Memory B cell (primary cell): Measurements from ENCODE around the gene AQP12B.
A peak's percentile ranks its signal among the peaks of the same experiment; 100 is the strongest.

Source experiments
- ATAC-seq: fragments of 150-1000 bp; cut with Tn5 transposase; 2 replicates; pipeline ENCODE4 v1.10.0; 2021; ENCODE audit warnings: low read depth, mild to moderate bottlenecking, moderate library complexity
- DNase-seq, 2 donors: peaks; one replicate each; pipeline ENCODE4 v3.0.0; 2022; ENCODE audit warnings: low spot score in 2 of 2
- H3K27ac Mint-ChIP-seq: one replicate; pipeline ENCODE4 v1.8.0; 2022; ENCODE audit warnings: mild to moderate bottlenecking, moderate library complexity, mixed read lengths
- H3K27me3 Mint-ChIP-seq: one replicate; pipeline ENCODE4 v1.8.0; 2022; ENCODE audit warnings: mixed read lengths
- H3K36me3 Mint-ChIP-seq: one replicate; pipeline ENCODE4 v1.8.0; 2022; ENCODE audit warnings: mild to moderate bottlenecking, mixed read lengths
- H3K4me1 Mint-ChIP-seq: one replicate; pipeline ENCODE4 v1.8.0; 2022; ENCODE audit warnings: mixed read lengths
- H3K4me3 Mint-ChIP-seq: one replicate; pipeline ENCODE4 v1.8.0; 2022; ENCODE audit warnings: mild to moderate bottlenecking, moderate library complexity, mixed read lengths
- H3K9me3 Mint-ChIP-seq: one replicate; pipeline ENCODE4 v1.8.0; 2022; ENCODE audit warnings: mixed read lengths

The AQP12B gene

DNA sequence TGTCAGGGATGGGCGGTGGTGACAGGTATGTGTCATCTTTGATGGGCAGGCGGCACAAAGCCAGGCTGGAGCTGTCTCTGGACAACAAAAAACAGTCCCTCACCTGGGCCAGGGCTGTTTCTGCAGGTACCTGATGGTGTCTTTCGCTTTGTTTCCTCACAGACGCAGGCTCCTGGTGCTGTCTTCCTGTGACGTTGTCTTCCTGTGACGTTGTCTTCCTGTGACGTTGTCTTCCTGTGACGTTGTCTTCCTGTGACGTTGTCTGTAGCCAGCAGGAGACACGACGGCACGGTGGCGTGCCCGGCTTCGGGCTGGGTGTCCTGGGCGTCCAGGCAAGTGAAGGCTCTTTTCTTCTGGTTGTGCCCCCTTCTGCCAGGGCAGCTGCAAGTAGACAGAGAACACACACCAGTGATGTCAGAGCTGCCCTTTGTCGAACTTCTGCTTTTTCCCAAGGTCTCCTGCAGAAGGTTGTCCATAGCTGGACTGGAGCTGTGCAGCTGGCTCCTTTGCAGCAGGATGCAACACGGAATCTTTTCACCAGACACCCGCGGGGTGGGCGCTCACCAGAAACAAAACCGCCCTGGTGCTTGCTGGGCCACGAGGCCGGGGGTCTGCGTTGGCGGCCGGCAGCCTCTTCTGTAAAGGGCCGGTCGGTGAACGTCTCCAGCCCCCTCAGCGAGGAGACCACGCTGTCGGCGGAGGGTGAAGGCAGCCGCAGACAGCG is 36.3 kb downstream of the AQP12B start:
- no peaks in the 10 kb centered on the region for H3K36me3 Mint-ChIP-seq
- no peak for ATAC-seq
- no peak overlapping the region for H3K4me3 Mint-ChIP-seq
- H3K27ac Mint-ChIP-seq: no peak overlapping the region
- peaks cover 2% of the 10 kb centered on the region for H3K4me1 Mint-ChIP-seq
- peak in 1 of 2 donors; percentile 10 for DNase-seq
- H3K9me3 Mint-ChIP-seq: no peaks in the 10 kb centered on the region
- peaks cover 13% of the 10 kb centered on the region for H3K27me3 Mint-ChIP-seq

DNA sequence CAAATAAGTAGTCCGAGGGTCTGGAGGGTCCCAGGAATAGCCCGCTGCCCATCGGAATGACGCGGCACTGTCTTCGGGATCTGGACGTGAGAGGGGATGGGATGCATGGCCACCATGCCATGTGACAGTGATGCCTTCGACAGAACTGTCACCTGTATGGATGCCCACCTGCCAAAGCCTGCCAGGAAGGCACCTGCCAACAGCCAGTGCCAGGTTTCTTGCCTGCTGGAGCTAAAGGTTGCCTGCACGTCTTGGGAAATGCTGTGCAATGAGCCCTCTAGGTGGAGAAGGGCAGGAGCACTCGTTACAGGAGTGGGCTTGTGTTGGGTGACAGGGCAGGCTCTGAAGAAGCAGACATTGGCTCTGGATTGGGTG is 36.9 kb downstream of the AQP12B start:
- ATAC-seq (no peak), DNase-seq (no peak)
- Mint-ChIP-seq H3K9me3 (no peaks in the 10 kb centered on the region), H3K27me3 (peaks cover 10% of the 10 kb centered on the region), H3K4me3 (no peak overlapping the region), H3K27ac (no peak overlapping the region), H3K4me1 (peaks cover 2% of the 10 kb centered on the region), H3K36me3 (no peaks in the 10 kb centered on the region)

DNA sequence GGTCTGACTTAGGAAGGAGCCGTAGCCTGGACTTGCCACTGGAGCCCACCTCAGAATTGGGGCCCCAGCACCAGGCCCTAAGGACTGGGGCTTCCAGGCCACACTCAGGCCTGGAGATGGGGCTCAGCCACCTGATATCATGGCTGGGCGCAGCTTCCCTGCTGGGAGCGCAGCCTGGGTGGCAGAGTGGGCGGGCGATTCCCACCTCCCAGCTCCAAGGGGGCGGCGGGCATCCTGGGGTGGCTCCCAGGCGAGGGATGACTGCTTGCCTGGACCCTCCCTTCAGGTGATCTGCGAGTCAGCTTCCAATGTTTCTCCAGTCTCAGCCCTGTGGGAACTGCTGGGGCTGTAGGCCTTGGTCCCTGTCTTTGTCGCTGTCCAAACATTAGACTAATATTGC is 37.3 kb downstream of the AQP12B start:
- H3K36me3 Mint-ChIP-seq: no peaks in the 10 kb centered on the region
- no peak overlapping the region for H3K4me3 Mint-ChIP-seq
- H3K27me3 Mint-ChIP-seq: peaks cover 9% of the 10 kb centered on the region
- no peaks in the 10 kb centered on the region for H3K9me3 Mint-ChIP-seq
- peaks cover 2% of the 10 kb centered on the region for H3K4me1 Mint-ChIP-seq
- peak in 1 of 2 donors; percentile 5 for DNase-seq
- ATAC-seq: no peak
- H3K27ac Mint-ChIP-seq: no peak overlapping the region

DNA sequence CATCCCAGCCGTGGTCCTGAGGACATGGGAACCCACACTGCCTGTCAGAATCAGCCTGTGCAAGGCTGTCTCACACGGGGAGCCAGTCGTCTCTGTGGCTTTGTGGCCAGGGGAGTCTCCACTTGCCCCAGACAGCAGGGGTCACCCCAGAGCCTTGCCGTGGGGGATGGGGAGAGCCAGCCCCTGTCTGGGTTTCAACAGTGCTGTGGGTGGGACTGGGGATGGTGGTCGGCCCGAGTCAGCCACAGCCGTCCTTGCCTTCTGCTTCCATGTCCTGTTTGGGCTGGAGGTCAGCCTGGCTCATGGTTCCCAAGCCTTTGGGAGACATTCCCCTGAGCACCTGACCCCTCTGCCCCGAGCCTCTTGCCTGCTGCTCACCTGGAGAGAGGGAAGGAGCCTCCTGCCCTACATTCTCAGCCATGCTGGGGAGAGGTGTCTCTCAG is 37.8 kb downstream of the AQP12B start:
- no peak overlapping the region for H3K27ac Mint-ChIP-seq

DNA sequence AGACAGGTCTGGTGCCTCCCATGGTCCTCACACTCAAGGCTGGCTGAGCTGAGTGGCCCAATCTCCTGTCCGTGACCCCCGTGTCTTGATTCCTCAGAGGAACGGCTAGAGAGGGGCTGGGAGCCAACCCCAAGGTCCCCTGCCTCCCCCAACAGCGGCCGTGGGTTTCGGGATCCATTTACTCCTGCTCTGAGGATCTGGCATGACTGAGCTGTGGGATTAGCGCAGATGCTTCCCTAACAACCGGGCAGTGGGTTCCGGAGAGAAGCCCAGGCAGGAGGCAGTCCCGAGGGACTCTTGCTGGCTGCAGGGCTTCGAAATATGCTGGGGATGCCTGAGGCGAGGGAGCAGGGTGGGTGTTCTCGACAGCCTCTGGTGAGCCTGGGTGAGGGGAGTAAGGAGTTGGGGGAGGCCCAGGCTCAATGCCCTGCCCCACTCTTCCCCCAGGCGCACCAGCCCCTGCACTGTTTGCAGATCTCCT is 38.5 kb downstream of the AQP12B start:
- Mint-ChIP-seq H3K4me1 (peaks cover 2% of the 10 kb centered on the region), H3K27ac (no peak overlapping the region), H3K9me3 (no peaks in the 10 kb centered on the region), H3K36me3 (no peaks in the 10 kb centered on the region), H3K27me3 (peaks cover 9% of the 10 kb centered on the region), H3K4me3 (no peak overlapping the region)
- DNase-seq (peak in 1 of 2 donors; percentile 4), ATAC-seq (no peak)

More for the DNA sequence above, 37.8 kb downstream of the AQP12B start:
- H3K27me3 Mint-ChIP-seq: peaks cover 9% of the 10 kb centered on the region
- peaks cover 2% of the 10 kb centered on the region for H3K4me1 Mint-ChIP-seq
- H3K36me3 Mint-ChIP-seq: no peaks in the 10 kb centered on the region
- H3K4me3 Mint-ChIP-seq: no peak overlapping the region
- no peaks in the 10 kb centered on the region for H3K9me3 Mint-ChIP-seq
- DNase-seq: peak in 1 of 2 donors; percentile 8
- no peak for ATAC-seq

DNA sequence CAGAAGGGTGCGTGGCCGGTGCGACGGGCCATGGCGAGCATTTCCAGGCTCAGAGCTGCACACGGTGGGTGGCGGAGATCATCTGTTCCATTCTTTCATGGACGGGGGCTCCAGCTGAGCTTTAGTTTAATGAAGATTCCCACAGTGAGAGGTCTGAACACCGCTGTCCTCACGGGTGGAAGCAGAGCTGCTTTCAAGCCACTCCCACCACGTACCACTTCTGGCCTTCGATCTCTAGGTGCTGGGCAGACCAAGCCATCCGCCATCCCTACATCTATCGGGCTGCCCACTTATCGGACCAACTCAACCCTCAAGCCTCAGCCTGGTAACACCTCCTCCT is 38.9 kb downstream of the AQP12B start:
- Mint-ChIP-seq H3K27me3 (peaks cover 9% of the 10 kb centered on the region), H3K4me3 (no peak overlapping the region), H3K9me3 (no peaks in the 10 kb centered on the region), H3K4me1 (peaks cover 2% of the 10 kb centered on the region), H3K27ac (no peak overlapping the region), H3K36me3 (no peaks in the 10 kb centered on the region)
- no peak for DNase-seq
- no peak for ATAC-seq

DNA sequence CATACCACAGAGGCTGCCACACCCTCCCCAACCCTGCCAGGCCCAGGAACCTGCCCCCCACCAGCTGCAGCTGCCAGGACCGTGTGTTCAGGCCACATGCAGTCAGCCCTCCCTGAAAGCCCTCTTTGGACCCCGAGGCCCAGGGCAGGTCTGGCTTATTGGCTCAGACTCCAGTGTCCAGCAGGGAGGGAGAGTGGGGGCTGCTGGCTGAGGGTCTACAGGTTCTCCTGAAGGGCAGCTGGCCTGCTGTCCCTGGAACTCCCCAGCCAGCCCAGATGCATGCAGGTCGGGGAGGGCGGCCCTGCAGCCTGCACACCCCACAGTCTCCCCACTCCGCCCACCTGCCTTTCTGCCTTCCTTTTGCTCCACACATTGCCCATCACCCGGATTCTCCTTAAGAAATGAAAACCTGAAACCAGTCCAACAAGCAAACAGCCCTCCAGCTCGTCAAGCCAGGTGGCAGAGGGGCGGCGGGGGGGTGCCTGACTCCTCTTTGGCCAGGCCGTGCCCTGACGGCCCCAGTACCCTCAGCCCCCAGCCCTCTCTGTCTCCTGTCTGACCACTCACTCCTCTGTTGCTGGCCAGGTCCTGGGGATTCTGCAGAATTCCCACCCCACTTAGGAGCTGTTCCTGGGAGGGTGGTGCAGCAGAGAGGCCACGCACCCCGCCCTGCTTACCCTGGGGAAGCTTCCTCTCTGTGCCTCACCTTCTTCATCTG is 39.4 kb downstream of the AQP12B start:
- Mint-ChIP-seq H3K36me3 (no peaks in the 10 kb centered on the region), H3K9me3 (no peaks in the 10 kb centered on the region), H3K4me1 (peaks cover 2% of the 10 kb centered on the region), H3K4me3 (no peak overlapping the region), H3K27me3 (peaks cover 6% of the 10 kb centered on the region), H3K27ac (no peak overlapping the region)
- DNase-seq (peak in 1 of 2 donors; percentile 7), ATAC-seq (no peak)

DNA sequence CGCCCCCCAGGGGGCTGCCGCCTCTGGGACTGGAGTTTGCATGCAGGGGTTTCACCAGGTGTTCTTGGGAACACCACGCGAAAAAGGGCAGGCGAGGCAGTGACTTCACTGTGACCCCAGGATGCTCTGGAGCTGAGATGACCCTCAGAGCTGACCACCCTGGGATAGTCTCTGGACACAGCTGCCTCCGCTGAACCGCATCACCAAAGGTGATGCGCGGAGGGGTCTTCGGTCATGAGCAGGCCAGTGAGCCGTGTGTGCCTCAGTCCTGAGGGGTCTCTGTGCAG is 39.9 kb downstream of the AQP12B start:
- Mint-ChIP-seq H3K36me3 (no peaks in the 10 kb centered on the region), H3K4me3 (no peak overlapping the region), H3K9me3 (no peaks in the 10 kb centered on the region), H3K27ac (no peak overlapping the region), H3K27me3 (peaks cover 9% of the 10 kb centered on the region), H3K4me1 (peaks cover 2% of the 10 kb centered on the region)
- ATAC-seq (no peak), DNase-seq (peak in 1 of 2 donors; percentile 9)

DNA sequence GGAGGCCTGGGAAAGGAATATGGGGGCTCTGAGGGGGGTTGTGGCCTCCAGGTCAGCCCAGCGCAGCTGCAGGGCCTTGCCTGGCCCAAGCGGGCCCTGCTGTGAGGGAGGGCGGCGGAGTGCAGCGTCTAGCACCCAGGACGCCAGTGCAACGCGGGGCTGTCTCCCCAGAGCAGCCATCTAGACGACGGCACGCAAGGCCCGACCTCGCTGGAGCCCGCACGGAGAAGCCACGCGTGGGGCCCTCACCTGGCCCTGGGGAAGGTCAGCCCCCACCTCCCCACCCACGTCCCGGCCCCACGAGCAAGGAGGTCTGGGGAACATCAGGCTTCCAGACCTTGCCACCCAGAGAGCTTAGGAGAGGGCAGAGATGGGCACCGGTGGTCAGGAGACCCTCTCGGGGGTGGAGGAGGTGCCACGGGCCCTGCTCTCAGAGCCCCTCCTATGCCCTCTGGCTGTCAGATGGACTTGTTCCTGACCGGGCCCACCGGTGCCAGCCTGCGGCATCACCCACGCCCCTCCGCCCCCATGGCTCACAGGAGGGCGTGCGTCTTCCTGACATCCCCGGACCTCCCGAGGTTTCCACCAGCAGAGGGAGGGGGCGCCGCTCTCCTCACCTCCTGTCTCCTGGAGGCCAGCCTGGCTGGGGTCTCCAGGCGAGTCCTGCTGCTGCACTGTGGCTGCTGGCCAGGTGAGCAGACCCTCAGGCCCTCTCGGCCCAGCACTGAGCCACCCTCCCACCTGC is 40.5 kb downstream of the AQP12B start:
- ATAC-seq: no peak
- H3K27ac Mint-ChIP-seq: no peak overlapping the region
- no peak for DNase-seq
- no peaks in the 10 kb centered on the region for H3K9me3 Mint-ChIP-seq
- no peaks in the 10 kb centered on the region for H3K36me3 Mint-ChIP-seq
- H3K4me3 Mint-ChIP-seq: no peak overlapping the region
- peaks cover 6% of the 10 kb centered on the region for H3K27me3 Mint-ChIP-seq
- H3K4me1 Mint-ChIP-seq: peaks cover 2% of the 10 kb centered on the region

DNA sequence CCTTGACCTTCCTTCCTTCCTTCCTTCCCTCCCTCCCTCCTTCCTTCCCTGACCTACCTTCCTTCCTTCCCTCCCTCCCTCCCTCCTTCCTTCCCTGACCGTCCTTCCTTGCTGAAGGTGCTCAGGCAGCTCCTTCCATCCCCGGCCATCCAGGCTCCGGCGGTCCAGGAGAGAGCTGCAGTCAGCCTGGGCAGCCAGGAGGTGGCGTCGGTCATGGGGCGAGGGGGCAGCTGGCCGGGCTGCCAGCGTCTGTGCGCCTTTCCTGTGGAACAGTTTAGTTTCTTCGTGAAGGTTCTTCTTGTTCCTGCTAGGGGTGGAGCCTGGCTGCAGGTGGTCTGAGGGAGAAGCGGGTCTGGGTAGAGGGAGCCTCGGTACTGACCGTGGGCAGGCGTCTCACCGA is 41.7 kb downstream of the AQP12B start:
- H3K27me3 Mint-ChIP-seq: peaks cover 5% of the 10 kb centered on the region
- no peak for ATAC-seq
- DNase-seq: no peak
- no peaks in the 10 kb centered on the region for H3K36me3 Mint-ChIP-seq
- no peak overlapping the region for H3K27ac Mint-ChIP-seq
- H3K4me3 Mint-ChIP-seq: no peak overlapping the region
- no peaks in the 10 kb centered on the region for H3K9me3 Mint-ChIP-seq
- no peaks in the 10 kb centered on the region for H3K4me1 Mint-ChIP-seq

DNA sequence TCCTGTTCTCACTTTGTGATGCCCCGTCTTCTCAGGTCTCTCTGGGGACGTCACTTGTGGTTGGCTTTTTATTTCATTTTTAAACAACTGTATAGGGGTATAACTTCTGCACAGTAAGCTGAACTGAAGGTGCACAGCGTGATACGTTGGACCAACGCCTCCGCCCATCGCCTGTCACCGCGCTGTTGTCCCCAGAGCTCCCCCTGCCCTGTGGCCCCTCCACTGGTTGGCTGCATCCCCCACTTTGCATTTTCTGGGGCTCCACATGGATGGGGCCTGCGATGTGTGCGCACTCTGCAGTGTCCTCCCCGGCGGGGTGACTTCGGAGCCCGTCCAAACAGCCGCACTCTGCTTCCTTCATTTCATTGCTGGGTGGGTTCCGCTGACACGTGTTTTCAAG is 43.1 kb downstream of the AQP12B start:
- no peak for ATAC-seq
- Mint-ChIP-seq H3K4me1 (no peaks in the 10 kb centered on the region), H3K36me3 (no peaks in the 10 kb centered on the region), H3K27ac (no peak overlapping the region), H3K4me3 (no peak overlapping the region), H3K9me3 (no peaks in the 10 kb centered on the region), H3K27me3 (peaks cover 7% of the 10 kb centered on the region)
- no peak for DNase-seq

DNA sequence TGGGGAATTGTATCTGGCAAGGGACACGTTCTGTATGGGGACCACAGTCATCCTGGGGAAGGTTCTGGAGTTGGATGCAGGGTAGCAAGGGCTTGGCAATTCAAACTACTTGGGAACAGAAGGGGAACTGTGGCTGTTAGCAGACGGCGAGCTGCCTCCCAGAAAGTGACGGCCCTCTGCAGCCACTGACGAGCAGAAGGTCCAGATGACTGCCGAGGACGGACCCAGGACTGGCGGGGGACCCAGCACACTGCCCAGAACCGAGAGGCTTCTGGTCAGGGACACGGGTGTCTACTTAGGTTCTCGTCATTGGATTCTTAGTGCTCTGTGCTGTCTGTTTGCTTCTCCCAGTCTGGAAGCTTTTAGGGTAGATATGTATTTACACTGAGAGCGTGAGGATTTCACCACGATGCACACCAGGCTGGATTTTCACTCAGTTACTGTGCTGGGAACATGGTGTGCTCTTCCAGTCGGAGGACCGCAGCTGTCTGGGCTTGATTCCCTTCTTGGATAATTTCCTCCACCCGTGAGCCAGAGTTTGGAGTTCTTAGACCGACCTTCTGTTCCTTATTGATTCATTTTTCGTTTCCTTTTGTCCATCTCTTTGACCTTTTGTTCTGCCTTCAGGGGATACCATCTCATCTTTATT is 44.0 kb downstream of the AQP12B start:
- no peak overlapping the region for H3K27ac Mint-ChIP-seq
- ATAC-seq: no peak
- no peaks in the 10 kb centered on the region for H3K4me1 Mint-ChIP-seq

DNA sequence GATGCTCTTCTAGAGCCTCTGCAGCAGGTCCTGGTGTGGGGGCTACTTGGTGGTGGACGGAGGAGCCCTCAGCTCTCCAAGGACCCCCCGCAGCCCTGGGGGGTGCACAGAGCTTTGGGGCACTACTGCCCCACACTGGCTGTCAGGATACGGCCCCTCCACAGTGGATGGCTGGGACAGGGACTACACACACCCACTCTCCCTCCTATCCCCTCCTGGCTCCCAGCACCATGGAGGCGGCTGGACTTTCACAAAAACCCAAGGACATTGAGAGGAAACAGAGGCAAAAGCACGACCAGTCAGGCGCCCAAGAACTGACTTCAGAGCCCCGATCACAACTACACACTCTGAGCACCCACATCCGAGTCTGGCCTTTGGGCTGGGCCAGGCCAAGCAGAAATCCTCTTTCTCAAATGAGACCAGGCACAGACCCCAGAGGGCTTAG is 44.8 kb downstream of the AQP12B start:
- no peak for ATAC-seq
- no peak overlapping the region for H3K27ac Mint-ChIP-seq

More for the DNA sequence above, 44.0 kb downstream of the AQP12B start:
- DNase-seq: no peak
- Mint-ChIP-seq H3K9me3 (peaks cover 2% of the 10 kb centered on the region), H3K4me3 (no peak overlapping the region), H3K36me3 (peaks cover under 1% of the 10 kb centered on the region), H3K27me3 (peaks cover 7% of the 10 kb centered on the region)

More for the DNA sequence above, 44.8 kb downstream of the AQP12B start:
- H3K9me3 Mint-ChIP-seq: peaks cover 9% of the 10 kb centered on the region
- DNase-seq: no peak
- H3K4me1 Mint-ChIP-seq: no peaks in the 10 kb centered on the region
- peaks cover 2% of the 10 kb centered on the region for H3K36me3 Mint-ChIP-seq
- H3K4me3 Mint-ChIP-seq: no peak overlapping the region
- peaks cover 7% of the 10 kb centered on the region for H3K27me3 Mint-ChIP-seq
